NCI-H345 treated with DMSO at 0.1 percent for 48 hours (cell line): ENCODE results near the gene DOK5.

Experiments
- DNase-seq: peaks from one replicate; lab custom pipeline; 2025; ENCODE audit not compliant: unreplicated experiment; lab: John Stamatoyannopoulos, UW

Gene DOK5

DNA sequence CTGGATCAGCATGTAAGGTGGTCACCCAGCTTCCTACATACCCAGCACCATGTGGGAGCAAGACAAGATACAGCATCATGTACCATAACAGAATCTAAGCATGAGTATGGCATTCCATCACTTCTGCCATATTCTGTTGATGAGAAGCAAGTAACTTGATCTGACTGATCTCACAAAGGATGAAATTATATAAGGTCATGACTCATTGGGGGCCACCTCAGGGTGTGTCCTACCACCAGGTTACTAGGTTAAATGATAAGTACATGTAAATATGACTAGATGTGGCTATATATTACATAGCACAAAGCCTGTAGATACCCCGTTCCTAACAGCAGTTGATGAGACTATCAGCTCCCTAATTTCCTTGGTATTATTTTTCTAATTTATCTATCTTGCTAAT lies 213.1 kb downstream of the DOK5 start:
- no peak for DNase-seq

DNA sequence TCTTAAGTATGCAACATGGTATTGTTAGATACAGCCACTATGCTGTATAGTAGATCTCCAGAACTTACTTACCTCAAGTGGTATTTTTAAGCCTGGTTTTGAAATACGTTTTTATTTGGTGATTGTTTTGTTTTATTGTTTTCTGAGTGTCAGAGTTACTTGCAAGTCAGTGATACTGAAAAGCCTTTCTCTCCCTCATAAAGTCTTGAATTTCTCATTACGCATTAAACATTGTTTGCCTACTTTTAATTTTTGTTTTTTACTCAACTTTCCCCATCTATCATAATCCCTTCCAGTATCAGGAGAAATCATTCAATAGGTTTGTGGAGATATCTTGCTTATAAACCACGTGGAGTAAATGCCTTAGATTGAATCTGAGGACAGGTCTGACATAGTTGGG lies 214.9 kb downstream of the DOK5 start:
- DNase-seq, result no peak

GRCh38 chr20:54691327-54691726 lies 215.9 kb downstream of the DOK5 start:
- DNase-seq, result no peak

GRCh38 chr20:54692168-54692887 lies 216.9 kb downstream of the DOK5 start:
- no peak for DNase-seq

DNA sequence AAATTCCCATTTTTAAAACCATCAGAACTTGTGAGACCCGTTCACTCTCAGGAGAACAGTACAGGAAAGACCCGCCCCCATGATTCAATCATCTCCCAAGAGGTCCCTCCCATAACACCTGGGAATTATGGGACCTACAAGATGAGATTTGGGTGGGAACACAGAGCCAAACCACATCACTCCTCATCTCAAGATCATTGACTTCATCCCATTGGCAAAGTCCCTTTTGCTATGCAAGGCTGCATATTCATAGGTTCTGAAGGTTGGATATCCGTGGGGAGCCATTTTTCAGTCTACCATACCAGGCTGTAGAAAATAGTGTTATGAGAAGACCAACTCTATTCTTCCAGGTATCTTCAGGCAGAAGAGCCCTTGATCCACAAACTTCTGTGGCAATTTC lies 219.1 kb downstream of the DOK5 start:
- DNase-seq, result no peak

DNA sequence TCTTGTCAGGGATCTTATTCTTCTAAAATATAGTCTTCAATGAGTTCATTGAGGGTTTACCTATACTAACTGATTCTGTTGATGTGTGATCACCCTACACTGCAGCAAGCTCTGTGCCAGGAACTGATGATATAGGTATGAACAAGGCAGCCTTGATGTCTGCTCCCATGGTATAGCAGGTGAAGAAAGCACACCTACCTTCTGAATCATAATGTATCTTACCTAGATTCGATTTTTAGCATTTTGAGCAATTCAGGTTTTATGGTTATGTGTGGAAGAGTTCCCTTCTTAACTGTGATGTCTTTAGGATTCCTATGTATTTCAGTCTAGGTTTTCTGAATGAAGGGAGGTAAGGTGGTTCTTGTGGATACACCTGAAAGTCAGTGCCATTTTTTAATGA lies 223.0 kb downstream of the DOK5 start:
- DNase-seq, result no peak
